Endothelial cell of umbilical vein (primary cell): ENCODE measurements around the gene PLXNB1.

Source experiments
- GATA2 ChIP-seq: IDR thresholded peaks from 2 replicates; pipeline ENCODE4 v1.7.0; 2011; ENCODE audit warnings: low read depth, mild to moderate bottlenecking, moderate library complexity, mixed read lengths, low read length; ENCODE audit not compliant: insufficient read length, insufficient read depth
- MYC ChIP-seq: IDR thresholded peaks from one replicate; pipeline ENCODE4 v1.6.1; 2011; ENCODE audit warnings: mild to moderate bottlenecking, low read depth, low read length
- TF ChIP-seq, protein P1 (sequence below), 2 donors: IDR thresholded peaks; 1 replicate in 1 of 2; 2 replicates in 1 of 2; pipeline ENCODE4 v1.5.1; 2011; ENCODE audit warnings: low read length in 2 of 2, mild to moderate bottlenecking in 2 of 2, moderate library complexity in 2 of 2, control low read depth in 1 of 2, inconsistent platforms in 1 of 2, low read depth in 1 of 2; ENCODE audit not compliant: insufficient read depth in 1 of 2; ENCODE audit errors: extremely low read depth in 1 of 2

DNA sequence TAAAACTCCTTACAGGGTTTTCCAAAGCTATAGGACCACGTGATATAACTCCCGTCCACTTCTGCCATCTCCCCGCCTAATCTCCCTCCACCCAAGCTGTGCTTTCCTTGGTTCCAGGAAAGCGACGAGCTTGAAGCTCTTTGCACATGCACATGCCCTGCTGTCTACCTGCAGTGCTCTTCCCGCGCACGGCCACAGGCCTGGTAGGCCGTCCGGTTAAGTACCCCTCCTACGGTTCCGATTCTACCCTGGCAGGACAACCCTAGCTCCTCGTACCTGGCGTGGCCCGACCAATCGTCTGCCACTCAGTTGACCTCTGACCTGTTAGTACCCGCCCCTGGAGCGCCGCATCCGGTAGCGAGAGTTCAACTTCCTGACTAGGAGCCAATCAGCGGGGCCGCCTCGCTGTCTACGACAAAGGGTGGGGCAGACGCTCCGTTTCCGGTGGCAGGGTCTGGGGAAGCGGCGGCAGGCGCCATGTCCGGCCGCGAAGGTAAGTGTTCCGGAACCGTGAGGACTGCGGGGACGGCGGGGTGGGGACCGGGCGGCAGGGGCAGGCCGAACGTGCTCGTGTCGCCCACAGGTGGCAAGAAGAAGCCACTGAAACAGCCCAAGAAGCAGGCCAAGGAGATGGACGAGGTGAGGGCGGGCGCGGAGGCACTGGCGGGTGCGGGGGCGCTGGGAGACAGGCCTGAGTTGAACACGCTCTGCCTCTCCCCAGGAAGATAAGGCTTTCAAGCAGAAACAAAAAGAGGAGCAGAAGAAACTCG, 10.1 kb upstream of the PLXNB1 start, which contains the start of the genes CCDC51 and TMA7:
- TF ChIP-seq, protein P1, sequence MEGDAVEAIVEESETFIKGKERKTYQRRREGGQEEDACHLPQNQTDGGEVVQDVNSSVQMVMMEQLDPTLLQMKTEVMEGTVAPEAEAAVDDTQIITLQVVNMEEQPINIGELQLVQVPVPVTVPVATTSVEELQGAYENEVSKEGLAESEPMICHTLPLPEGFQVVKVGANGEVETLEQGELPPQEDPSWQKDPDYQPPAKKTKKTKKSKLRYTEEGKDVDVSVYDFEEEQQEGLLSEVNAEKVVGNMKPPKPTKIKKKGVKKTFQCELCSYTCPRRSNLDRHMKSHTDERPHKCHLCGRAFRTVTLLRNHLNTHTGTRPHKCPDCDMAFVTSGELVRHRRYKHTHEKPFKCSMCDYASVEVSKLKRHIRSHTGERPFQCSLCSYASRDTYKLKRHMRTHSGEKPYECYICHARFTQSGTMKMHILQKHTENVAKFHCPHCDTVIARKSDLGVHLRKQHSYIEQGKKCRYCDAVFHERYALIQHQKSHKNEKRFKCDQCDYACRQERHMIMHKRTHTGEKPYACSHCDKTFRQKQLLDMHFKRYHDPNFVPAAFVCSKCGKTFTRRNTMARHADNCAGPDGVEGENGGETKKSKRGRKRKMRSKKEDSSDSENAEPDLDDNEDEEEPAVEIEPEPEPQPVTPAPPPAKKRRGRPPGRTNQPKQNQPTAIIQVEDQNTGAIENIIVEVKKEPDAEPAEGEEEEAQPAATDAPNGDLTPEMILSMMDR (IDR thresholded peaks at IDR 0.05; ENCODE audit: extremely low read depth in 1 of 2, insufficient read depth in 1 of 2, low read depth in 1 of 2, low read length in 2 of 2): no peak
- TF ChIP-seq MYC: no peak
- TF ChIP-seq GATA2: no peak
